A549 treated with AZD9567 at 1 μM for 4 hours (cell line): Measurements from ENCODE around the gene FAM163A. TPM values are rescaled to one million over a fixed set of nuclear protein-coding genes. Genes with fewer than 3 reads are reported as not detected.

Source experiments
- total RNA-seq: library from RNA; stranded (reverse); fragments of 200-300 nt; extraction: Qiagen RNA extraction; gene quantifications from 5 replicates; pipeline ENCODE4 v1.2.3, GENCODE V29; 2022; ENCODE audit not compliant: insufficient read depth

Gene FAM163A
- not detected in 5 replicates for total RNA-seq

GRCh38 chr1:179742717-179743678 is at the start of gene FAM163A:
TSS of gene FAM163A (plus strand) at chr1:179743291. CDS start at chr1:179813098, 69,807 bp downstream.

Other genes with a start within 250 kb of the FAM163A start
- gene NPHS2, start 167.3 kb upstream of the FAM163A start, total RNA-seq, result not detected in 5 replicates
- gene TDRD5, start 151.5 kb upstream of the FAM163A start, total RNA-seq, result 0.05 to 0.09 TPM in 2 of 5 replicates, not detected in the others
- 17.3 to 29.5 TPM (median 18.0 TPM) in 5 replicates for gene TOR1AIP2, start 134.5 kb downstream of the FAM163A start, total RNA-seq
- 28.1 to 36.9 TPM (median 32.1 TPM) in 5 replicates for gene TOR1AIP1, start 139.0 kb downstream of the FAM163A start, total RNA-seq
- 9.3 to 13.6 TPM (median 11.5 TPM) in 5 replicates for gene CEP350, start 211.5 kb downstream of the FAM163A start, total RNA-seq